ENCODE data around the gene GARIN5B.

GARIN5B gene

DNA sequence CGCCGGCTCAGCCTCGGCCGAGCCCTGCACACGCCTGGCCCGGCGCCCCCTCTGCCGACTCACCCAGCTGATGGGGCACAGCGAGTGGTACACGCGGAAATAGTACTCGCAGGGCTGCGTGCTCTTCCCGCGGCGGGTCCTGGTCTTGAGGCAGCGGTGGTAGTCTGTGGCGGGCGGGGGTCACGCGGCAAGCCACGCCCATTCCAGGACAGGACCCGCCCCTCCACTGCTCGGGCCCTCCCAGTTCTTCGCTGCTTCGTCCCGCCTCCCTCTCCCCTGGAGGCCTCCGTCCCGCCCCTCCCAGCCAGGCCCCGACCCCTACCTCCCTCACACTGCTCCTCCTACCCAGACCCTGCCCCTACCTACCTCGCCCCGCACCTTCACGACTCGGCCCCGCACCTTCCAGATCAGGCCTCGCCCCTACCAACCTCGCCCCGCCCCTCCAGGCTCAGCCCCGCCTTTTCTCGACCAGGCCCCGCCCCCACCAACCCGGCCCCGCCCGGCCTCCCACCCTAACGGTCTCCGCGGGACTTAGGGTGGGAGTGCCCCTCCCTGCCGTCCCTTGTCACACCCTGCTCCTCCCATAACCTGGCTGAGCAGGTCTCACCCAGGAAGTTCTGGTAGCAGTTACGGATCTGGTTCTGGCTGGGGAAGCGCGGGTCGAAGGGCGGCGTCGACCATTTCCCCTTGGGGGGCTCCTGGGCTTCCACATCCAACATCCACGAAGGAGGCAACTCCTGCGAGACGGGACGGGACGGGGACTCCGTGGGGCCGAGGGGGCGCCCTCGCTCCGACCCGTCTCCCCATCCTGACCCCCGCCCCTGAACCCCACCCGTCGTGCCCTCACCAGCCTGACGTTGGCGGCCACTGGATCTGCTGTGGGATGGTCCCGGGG lies 9.0 kb downstream of the GARIN5B start:
- TF ChIP-seq, protein P1, sequence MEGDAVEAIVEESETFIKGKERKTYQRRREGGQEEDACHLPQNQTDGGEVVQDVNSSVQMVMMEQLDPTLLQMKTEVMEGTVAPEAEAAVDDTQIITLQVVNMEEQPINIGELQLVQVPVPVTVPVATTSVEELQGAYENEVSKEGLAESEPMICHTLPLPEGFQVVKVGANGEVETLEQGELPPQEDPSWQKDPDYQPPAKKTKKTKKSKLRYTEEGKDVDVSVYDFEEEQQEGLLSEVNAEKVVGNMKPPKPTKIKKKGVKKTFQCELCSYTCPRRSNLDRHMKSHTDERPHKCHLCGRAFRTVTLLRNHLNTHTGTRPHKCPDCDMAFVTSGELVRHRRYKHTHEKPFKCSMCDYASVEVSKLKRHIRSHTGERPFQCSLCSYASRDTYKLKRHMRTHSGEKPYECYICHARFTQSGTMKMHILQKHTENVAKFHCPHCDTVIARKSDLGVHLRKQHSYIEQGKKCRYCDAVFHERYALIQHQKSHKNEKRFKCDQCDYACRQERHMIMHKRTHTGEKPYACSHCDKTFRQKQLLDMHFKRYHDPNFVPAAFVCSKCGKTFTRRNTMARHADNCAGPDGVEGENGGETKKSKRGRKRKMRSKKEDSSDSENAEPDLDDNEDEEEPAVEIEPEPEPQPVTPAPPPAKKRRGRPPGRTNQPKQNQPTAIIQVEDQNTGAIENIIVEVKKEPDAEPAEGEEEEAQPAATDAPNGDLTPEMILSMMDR (IDR thresholded peaks at IDR 0.05; ENCODE audit: extremely low read depth, missing control alignments): no peak
- peak; percentile 89 for DNase-seq (ENCODE audit: low spot score)

DNA sequence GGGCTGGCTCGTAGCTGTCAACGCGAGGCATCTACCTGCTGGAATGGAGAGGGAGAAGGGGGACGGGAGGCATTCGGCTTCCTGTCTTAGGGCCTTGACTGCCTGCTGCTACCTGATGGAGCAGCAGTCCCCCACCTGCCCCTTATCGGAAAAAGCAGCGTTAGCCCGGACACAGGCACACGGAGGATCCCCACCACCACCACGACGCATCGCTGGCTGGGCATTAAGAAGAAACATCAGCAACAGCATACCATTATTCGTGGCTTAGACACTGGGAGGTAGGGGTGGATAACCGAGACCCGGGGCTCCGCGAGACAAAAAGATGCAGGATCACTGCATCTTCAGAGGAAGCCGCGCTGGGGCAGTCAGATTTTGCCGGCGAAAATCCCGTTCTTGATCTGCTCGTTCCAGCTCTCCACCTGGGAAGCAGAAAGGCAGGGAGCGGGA lies 9.7 kb downstream of the GARIN5B start:
- no peak for DNase-seq (ENCODE audit: low spot score)
- TF ChIP-seq, protein P1 (IDR thresholded peaks at IDR 0.05; ENCODE audit: extremely low read depth, missing control alignments): no peak

DNA sequence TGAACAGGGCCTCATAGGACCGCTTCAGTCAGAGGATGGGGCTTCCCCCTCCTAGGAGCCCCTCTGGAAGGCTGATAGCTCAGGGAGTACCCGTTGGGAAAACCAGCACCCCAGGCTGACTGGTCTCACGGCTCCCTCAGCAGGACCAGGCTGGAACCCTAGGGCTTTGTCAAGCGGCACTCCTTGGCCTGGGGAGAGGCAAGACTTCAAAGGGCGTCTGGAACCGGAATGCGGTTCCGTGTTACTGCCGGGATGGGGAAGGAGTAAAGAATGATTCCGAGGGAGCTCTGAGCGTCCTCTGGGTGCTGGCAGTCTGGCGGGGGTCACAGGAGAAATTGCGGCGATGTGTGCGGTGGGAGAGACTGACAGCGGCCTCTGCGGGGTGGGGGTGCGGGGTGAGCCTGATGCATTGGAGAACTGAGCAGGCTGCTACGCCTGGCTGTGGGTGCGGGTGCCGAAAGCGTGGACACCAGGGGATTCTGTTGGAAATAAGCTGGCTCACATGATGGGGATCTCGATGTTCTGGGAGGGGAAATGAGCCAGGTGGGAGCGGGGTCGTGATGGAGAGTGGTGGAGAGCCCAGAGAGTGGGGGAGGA lies 10.4 kb downstream of the GARIN5B start:
- DNase-seq (ENCODE audit: low spot score): no peak
- TF ChIP-seq, protein P1 (IDR thresholded peaks at IDR 0.05; ENCODE audit: extremely low read depth, missing control alignments): no peak

DNA sequence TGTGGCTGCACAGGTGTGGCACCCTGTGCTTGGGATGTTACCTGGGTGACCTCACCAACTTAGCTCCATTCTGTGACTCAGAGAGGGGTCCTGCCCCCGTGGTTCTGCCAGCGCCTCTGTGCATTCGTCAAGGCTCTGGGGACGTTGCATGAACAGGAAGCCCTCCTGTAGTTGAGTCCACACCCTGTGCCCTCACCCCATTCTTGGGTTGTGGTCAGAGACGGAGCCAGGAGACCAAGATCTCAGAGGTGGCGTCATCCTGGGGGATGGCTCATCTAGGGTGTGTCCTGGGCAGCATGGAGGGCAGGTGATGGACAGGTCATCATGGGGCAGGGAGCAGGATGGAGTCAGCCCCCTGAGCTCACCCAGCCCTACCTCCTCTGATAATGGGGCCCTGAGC lies 11.0 kb downstream of the GARIN5B start:
- no peak for DNase-seq (ENCODE audit: low spot score)
- TF ChIP-seq, protein P1 (IDR thresholded peaks at IDR 0.05; ENCODE audit: extremely low read depth, missing control alignments): no peak

DNA sequence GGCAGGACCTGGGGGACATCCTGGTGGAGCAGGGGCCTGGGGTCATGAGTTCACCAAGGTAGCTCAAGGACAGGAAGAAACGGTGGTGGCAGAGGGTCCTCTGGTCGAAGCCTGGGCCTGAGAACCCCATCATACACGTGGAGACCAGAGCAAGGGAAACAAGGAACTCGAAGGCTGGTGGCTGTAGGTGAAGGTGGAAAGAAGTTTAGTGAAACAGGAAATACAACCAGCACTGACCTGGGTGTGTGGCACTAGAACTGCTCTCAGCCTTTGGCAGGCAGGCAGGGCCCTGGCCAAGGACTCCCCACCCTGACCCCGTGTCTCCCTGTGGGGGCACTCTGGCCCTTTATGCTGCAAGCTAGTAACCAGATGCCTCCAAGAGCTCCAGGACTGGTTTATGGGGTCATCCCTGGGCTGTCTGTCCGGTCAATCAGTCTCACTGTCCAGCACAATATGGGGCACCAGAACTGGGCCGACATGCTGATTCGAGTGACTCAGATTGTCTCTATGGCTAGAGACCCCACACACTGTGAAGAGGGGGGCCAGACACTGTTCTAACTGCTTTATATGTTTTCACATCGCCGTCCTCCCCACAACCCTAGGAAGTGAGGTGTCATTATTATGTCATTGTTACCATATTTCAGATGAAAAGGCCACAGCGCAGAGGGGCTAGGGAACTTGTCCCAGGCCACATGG lies 12.3 kb downstream of the GARIN5B start:
- TF ChIP-seq, protein P1 (IDR thresholded peaks at IDR 0.05; ENCODE audit: extremely low read depth, missing control alignments): no peak
- DNase-seq (ENCODE audit: low spot score): no peak

DNA sequence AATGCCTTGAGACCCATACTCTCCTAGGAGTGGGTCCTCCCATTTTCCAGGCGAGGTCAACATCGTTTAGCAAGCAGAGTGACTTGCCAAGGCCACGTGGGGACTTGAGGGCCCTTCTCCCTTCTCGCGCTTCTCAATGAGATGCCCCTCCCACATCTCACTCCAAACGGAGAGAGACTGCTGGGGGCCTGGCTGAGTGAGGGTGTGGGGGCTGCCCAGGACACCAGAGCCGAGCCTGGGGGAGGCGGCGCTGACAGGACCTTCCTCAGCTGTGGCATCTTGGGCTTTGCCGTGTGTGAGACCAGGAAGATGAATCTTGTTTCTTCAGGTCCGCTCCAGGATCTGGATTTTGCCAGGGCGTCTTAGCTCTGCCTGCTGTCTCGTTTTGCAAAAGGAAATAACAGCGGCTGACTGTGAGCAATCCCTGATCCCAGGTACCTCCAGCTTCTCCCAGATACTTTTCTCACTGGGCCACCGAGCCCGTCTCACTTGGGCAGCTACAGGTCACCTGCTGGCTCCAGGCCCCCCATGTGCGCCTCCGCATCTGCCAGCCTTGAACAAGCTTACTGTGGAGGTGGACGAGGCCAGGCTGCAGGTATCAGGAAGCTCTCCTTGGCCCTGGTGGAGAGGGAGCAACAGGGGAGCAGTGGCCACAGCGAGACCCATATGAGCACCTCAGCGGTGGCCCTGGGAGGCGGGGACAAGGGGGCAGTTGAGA lies 14.6 kb downstream of the GARIN5B start:
- TF ChIP-seq, protein P1 (IDR thresholded peaks at IDR 0.05; ENCODE audit: extremely low read depth, missing control alignments): no peak
- DNase-seq (ENCODE audit: low spot score): no peak

All from GM20000 (cell line).